Measurements from ENCODE around the gene CEACAM5. TPM values are rescaled to one million over a fixed set of nuclear protein-coding genes. Genes with fewer than 3 reads are reported as not detected.

CEACAM5 gene
- total and polyA plus RNA-seq, 4 donors: 0.02 TPM; not detected in 3

DNA sequence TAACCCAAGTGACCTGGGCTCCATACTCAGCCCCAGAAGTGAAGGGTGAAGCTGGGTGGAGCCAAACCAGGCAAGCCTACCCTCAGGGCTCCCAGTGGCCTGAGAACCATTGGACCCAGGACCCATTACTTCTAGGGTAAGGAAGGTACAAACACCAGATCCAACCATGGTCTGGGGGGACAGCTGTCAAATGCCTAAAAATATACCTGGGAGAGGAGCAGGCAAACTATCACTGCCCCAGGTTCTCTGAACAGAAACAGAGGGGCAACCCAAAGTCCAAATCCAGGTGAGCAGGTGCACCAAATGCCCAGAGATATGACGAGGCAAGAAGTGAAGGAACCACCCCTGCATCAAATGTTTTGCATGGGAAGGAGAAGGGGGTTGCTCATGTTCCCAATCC, 14.2 kb upstream of the CEACAM5 start:
- no peak overlapping the region for H3K4me3 ChIP-seq (ENCODE audit: low read depth in 1 of 3, low read length in 3 of 3)
- TF ChIP-seq SP1 (IDR thresholded peaks at IDR 0.05) (no peak), EGR1 (IDR thresholded peaks at IDR 0.05; ENCODE audit: low read depth in 2 of 2) (no peak), RAD21 (IDR thresholded peaks at IDR 0.05) (no peak), FOXA2 (IDR thresholded peaks at IDR 0.05) (no peak), MAX (IDR thresholded peaks at IDR 0.05) (no peak), ZBTB33 (IDR thresholded peaks at IDR 0.05) (no peak), YY1 (IDR thresholded peaks at IDR 0.05) (no peak), NR2F2 (IDR thresholded peaks at IDR 0.05) (no peak), JUND (IDR thresholded peaks at IDR 0.05) (no peak), RXRA (IDR thresholded peaks at IDR 0.05) (no peak), CTCF (IDR thresholded peaks at IDR 0.05; ENCODE audit: low read depth, low read length, missing input control) (no peak), GABPA (IDR thresholded peaks at IDR 0.05 in 1 of 2, conservative IDR thresholded peaks at IDR 0.05 in 1 of 2) (no peak), HNF4A (conservative IDR thresholded peaks at IDR 0.05) (no peak), TAF1 (conservative IDR thresholded peaks at IDR 0.05) (no peak), HNF4G (IDR thresholded peaks at IDR 0.05) (no peak), FOXA1 (IDR thresholded peaks at IDR 0.05) (no peak)
- TF ChIP-seq, protein P1, sequence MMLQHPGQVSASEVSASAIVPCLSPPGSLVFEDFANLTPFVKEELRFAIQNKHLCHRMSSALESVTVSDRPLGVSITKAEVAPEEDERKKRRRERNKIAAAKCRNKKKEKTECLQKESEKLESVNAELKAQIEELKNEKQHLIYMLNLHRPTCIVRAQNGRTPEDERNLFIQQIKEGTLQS (IDR thresholded peaks at IDR 0.05): no peak
- TF ChIP-seq, protein P2, sequence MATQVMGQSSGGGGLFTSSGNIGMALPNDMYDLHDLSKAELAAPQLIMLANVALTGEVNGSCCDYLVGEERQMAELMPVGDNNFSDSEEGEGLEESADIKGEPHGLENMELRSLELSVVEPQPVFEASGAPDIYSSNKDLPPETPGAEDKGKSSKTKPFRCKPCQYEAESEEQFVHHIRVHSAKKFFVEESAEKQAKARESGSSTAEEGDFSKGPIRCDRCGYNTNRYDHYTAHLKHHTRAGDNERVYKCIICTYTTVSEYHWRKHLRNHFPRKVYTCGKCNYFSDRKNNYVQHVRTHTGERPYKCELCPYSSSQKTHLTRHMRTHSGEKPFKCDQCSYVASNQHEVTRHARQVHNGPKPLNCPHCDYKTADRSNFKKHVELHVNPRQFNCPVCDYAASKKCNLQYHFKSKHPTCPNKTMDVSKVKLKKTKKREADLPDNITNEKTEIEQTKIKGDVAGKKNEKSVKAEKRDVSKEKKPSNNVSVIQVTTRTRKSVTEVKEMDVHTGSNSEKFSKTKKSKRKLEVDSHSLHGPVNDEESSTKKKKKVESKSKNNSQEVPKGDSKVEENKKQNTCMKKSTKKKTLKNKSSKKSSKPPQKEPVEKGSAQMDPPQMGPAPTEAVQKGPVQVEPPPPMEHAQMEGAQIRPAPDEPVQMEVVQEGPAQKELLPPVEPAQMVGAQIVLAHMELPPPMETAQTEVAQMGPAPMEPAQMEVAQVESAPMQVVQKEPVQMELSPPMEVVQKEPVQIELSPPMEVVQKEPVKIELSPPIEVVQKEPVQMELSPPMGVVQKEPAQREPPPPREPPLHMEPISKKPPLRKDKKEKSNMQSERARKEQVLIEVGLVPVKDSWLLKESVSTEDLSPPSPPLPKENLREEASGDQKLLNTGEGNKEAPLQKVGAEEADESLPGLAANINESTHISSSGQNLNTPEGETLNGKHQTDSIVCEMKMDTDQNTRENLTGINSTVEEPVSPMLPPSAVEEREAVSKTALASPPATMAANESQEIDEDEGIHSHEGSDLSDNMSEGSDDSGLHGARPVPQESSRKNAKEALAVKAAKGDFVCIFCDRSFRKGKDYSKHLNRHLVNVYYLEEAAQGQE (IDR thresholded peaks at IDR 0.05): no peak
- H3K4me1 ChIP-seq (ENCODE audit: control insufficient read depth in 4 of 4, insufficient read depth in 4 of 4, low read length in 3 of 4): peaks cover 0 to 2% (median 0%) of the 10 kb centered on the region in 4 donors
- H3K9me3 ChIP-seq (ENCODE audit: control insufficient read depth in 4 of 4, low read length in 3 of 4): no peaks in the 10 kb centered on the region
- no peak overlapping the region for H3K9ac ChIP-seq (ENCODE audit: low read depth in 1 of 2, low read length in 2 of 2)
- H3K27ac ChIP-seq (ENCODE audit: low read depth in 1 of 2, low read length in 2 of 2): no peak overlapping the region
- peaks cover 0 to 5% (median under 1%) of the 10 kb centered on the region in 4 donors for H3K27me3 ChIP-seq (ENCODE audit: control insufficient read depth in 4 of 4, insufficient read depth in 4 of 4, low read length in 3 of 4)
- 47% methylated on average over 1 of the region's 1 CpG for WGBS
- no peaks in the 10 kb centered on the region for H3K36me3 ChIP-seq (ENCODE audit: control insufficient read depth in 4 of 4, insufficient read depth in 3 of 4, low read depth in 1 of 4, low read length in 3 of 4)
- no peak for DNase-seq (ENCODE audit: low spot score)
